NCI-H524 treated with DMSO at 0.1 percent for 48 hours (cell line): Measurements from ENCODE around the gene ARHGAP10.
"Not testable (repeated sequence)": the region's sequence is repeated elsewhere in the genome, so short reads cannot be mapped to it uniquely, and the experiment has no call there.

Experiments
- DNase-seq: peaks from one replicate; lab custom pipeline; 2025; lab: John Stamatoyannopoulos, UW

Gene ARHGAP10

DNA sequence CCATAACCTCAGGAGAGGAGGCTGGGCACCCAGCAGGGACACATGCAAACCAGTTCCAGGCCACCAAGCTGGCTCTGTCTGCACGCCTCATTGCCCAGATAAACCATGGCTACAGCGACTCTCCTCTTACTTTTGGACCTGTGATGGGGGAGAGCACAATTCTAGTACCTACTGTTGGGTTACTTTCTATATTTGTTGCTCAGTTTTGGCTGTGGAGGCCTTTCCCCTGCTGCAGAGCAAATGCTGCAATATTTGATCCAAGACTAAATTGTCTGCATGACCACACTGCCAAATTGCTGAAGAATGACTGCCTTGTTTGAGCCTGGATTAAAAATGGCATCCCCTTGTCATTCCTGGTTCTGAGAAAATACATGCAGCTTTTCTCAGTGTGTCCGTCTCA is 253.5 kb downstream of the ARHGAP10 start:
- no peak for DNase-seq

DNA sequence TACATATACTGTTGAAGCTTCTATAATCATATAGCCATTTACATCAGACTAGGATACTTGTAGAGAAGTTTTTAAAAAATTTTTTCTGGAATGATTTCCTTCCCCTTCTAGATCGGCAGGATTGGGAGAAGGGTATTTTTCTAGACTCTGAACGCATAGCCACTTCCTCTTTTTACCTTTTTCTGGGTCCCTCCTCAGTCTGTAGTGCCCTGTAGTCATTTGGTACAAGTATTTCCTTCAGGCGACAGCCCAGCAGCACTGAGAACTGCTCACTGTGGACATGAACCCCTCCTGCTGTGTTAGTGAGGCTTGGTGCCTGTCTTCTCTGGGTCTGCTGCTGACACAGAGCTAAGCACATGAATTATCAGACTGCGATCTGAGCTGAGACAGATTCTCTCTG is 255.4 kb downstream of the ARHGAP10 start:
- DNase-seq = no peak

DNA sequence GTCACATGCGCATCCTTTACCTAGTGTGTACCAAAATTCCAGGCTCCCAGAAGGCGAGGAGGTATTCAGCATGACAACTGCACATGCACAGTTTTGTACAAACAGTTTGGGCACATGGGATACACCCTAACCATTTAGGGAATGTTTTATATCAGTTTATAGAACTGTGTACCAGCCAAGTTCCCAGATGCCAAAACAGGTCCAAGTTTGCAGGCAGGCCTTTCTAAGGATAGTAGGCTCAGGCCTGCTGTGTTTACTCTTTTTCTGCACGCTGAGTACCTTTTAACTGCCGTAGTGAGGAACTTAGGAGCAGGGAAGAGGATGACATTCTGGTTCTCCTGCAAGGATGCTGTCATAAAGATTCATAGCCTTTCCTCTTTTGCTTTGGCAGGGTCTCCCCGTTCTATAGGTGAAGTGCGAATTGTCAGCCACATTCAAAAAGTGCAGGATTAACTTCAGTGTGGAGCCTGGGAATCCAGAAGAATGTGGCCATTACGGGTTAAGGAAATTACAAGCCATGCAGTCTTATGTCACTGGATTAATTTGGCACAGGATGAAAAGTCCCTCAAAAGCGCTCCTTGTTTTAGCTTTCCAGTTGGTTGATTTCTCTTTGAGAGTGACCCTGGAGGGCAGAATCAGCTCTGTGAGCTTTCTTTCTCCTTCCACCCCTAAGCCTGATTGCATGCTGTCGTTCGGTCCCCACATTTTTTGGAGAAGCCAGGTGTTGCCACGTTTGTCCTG is 259.8 kb downstream of the ARHGAP10 start:
- no peak for DNase-seq

DNA sequence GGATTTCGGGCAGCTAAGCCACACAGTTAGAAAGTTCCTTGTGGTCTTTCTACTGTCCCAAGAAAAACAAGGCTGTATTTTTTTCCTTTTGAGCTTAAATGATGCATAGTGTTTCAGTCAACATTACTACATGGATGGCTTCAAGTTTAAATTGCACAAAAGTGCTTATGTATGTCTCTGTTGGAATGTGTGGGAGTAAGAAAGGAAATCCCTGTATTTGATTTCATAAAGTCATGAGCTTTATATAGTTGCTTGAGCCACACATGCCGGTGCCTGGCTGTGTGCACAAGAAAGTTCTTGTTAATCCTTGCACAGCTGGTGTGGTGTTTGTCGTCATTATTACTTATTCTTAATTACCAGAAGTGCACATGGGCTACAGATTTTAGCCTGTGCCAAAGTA is 262.2 kb downstream of the ARHGAP10 start:
- DNase-seq = peak; percentile 62

DNA sequence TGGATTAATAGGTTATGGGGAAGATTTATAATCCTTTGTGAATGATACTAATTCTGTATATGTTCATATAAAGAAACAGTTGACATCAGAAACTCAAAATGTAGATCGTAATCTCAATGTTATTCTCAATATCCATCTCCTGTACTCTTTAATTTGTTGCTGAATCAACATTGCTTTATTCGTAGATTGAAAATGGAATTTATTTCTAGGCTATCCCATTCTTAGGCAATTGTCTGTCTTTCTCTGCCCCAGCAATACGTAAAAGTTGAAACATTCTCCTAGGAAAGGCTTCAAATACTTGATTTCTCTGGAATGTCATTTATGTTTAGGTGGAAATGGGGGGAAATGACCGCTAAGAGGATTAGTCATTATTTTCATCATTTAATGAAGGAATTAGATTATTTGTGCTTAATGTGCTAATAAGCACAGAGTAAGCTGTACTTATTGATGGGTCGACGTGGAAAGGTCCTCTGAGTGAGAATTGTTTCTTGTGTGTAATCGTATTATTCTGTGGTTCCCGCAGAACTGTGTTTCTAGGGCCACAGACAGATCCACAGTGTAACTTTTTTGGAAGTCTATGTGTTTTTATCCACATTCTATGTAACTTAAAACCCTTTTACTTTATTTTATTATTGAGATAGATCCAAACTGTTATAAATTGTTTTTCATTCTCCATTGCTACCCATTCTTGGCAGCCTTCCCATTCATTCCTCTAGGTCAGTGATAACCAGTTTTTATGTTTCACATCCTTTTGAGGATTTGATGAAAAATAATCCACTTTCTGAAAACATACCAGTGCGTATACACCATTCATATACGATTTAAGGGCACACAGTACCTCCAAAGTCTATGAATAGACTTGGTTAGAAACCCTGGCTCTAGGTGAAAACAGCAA is 262.9 kb downstream of the ARHGAP10 start:
- DNase-seq = no peak

DNA sequence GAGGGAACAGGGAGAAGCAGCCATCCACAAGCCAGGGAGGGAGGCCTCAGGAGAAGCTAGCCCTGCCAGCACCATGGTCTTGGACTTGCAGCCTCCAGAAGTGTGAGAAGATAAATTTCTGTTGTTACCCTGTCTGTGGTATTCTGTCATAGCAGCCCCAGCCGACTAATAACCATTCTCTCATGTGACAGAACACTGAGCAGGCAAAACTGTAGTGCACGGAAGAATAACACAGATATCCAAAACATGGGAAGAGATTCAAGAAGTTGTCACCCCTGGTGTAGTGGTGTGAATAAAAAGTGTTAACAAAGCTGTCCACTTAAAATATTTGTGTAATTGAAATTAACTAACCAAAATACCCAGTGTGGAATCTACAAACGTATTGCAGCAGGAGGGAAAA is 265.0 kb downstream of the ARHGAP10 start:
- DNase-seq = no peak

DNA sequence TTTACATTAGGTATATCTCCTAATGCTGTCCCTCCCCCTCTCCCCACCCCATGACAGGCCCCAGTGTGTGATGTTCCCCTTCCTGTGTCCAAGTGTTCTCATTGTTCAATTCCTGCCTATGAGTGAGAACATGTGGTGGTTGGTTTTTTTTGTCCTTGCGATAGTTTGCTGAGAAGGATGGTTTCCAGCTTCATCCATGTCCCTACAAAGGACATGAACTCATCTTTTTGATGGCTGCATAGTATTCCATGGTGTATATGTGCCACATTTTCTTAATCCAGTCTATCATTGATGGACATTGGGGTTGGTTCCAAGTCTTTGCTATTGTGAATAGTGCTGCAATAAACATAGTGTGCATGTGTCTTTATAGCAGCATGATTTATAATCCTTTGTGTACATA is 268.1 kb downstream of the ARHGAP10 start:
- DNase-seq = not testable (repeated sequence)

DNA sequence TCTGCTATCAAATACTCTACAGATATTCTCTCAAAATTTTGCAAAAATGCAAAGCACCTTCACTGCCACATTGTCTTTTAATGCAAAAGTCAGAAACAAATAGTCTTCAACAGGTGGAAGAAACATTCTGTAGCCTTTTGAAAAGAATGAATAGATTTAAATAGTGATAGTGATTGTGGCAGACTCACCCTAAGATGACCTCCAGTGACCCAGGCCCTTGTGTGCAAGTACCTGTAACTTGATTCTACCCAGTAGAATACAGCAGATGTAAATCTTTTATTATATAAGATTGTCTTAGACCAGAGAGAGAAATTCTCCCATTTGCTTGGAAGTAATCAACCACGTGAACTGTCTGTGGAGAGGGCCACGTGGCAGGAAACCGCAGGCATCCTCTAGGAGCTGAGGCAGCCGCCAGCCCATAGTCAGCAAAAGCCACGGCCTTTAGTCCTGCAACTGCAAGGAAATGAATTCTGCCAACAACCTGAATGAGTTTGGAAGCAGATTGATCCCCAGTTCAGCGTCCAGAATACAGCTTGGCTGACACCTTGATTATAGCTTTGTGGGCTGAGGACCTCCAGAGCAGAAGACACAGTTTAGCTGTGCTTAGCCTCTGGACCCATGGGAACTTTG is 272.5 kb downstream of the ARHGAP10 start:
- DNase-seq = no peak

DNA sequence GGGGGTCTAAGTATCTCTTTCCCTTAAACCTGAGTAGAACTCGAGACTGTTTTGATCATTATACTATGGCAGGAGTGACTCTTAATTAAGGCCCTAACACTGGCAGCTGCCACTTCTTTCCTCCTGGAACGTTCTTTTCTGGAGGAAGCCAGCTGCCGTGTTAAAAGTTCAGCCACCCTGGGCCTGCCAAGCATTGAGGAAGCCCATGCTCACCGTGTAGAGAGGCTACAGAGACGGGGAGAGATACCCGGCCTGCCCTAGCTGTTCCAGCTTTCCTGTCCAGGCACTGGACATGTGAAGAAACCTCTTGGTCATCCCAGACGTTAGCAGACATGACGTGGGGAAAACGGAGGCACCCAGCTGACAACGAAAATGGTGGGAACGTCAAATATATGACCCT is 274.1 kb downstream of the ARHGAP10 start:
- peak; percentile 13 for DNase-seq

DNA sequence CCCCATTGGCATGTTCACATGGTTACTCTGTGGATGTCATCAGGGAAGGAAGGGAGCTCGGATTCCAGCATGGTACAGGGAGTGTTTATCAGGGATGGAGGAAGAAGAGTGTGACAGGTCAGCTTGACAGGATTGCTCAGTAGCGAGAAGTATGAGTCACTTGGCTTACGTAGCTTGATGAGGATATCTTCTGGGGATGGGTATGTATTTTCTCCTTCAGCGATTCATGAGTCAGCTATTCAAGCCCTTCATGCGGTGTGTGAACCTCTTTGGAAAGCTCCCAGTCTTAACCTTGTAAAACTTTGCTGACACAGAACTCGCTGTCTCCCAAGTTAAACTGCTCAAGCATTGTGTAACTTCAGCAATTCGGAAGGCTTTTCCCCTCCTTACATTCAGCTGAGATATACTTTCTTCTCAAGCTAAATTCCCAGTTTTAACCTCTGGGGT is 275.4 kb downstream of the ARHGAP10 start:
- DNase-seq = no peak

DNA sequence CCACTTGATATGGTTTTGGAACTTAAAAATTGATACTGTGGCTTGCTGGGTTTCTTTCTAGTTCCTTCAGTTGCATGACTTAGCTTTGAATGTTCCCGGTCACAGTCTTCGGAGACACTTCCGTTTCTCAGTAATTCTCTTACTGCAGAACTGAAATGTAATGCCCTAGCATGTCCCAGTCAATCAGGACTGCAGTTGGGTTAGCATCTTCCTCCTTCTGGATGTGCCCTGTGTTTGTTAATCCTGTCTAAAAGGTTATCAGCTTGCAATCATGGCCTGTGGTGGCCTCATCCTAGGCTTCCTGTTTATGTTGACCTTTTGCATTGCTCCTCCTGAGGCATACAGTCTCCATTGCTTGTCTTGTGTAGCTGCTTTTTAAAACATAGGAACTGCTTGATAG is 275.9 kb downstream of the ARHGAP10 start:
- no peak for DNase-seq

DNA sequence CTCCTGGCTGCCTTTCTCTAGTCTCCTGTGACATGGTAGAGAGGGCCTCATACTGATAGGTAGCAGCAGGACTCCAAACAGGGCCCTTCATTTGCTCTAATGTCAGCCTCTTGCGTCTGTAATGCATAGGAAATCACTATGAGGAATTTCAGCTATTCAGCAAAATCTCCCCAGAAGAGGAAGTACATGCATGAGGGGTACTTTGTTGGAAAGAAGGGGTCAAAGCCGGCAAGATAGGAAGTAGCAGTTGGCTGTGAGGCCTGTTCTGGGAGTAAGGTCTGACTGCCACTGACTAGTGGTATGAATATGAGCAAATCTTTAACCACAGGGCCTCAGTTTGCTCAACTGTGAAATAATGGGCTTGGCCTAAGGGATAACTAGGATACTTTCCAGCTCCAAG is 283.2 kb downstream of the ARHGAP10 start:
- DNase-seq = no peak

DNA sequence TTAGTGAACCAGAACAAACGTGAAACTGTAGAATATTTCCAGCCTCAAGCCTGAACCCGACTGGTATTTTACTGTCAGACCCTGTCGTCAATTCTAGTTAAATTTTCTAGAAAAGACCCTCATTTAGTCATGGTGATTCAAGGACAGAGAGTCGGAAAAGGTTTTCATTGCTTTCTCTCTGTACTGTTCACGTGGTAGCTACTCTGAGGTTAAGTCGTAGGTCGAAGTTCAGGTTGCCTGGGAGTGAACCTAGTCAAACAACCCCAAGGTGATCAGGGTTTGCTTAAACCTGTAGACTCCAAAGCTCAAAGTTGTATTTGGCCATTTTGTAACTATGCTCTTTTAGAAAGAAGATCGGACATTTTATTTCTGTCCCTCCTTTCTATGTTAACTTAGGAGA is 283.6 kb downstream of the ARHGAP10 start:
- DNase-seq = no peak

DNA sequence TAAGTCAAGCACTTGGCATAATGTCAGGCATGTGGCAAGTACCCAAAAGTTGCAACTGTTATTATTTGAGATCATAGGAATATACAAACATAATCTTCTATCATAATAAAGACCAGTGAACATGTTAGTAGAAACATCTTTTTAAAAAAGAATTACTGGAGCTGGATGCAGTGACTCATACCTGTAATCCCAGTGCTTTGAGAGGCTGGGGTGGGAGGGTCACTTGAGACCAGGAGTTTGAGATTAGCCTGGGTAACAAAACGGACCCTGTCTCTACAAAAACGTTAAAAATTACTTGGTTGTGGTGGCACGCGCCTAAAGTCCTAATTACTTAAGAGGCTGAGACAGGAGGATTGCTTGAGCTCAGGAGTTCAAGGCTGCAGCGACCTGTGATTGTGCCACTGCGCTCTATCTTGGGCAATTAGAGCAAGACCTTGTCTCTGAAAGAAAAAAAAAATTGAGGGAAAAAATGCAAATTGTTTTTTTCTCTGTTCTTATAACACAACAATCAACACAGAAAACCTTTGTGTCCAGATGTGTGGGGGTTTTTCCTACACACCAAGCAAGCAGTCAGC is 284.3 kb downstream of the ARHGAP10 start:
- no peak for DNase-seq

DNA sequence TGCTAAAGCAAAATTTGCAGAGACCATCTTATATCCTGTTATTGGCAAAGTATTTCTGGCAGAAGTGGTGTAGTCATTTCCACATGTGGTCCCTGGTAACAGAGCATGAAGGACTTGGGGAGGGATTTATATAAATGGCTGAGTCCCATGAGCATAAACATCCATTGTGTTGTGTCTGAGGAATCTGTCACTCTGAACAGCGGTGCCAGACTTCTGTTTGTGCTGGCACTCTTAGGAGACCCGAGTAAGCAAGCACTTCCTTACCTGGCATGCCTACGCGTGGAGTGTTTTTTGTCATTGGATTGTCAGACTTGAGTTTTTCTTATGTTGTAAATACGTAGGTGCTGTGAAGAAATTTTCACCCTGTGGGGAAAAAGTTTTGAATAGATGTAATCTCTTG is 285.9 kb downstream of the ARHGAP10 start:
- no peak for DNase-seq

DNA sequence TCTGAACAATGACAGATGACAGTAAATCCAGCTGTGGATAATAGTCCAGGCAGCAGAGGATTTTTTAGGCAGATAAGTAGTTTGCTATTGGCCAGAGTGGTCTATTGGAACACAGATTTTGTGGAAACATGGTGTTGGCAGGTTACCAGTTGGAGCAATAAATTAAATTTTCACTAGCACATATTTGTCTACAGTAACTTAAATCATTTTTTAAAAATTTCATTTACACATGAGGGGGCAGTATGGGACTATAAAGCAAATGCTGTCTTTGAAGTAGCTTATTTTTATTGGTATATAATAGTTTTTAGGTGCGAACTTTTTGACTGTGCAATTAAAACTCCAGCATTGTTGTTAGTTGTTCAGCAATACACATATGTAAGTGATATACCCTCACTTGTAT is 289.8 kb downstream of the ARHGAP10 start:
- no peak for DNase-seq

DNA sequence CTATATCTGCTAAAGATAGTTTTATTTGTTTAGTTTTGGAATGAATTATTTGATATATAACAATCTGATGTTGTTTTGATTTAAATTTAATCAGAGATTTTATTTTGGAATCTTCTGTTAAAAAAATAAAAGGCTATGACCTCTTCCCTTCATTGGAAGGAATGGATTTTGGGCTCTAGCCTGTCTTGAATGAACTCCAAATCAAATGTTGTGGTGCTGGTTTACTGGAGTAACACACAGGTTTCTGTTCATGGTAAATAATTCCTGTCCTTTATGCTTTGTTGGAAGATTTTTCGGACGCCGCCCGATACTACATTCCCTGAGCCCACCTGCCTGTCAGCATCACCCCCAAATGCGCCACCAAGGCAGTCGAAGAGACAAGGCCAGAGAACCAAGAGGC is 291.1 kb downstream of the ARHGAP10 start:
- DNase-seq = no peak

DNA sequence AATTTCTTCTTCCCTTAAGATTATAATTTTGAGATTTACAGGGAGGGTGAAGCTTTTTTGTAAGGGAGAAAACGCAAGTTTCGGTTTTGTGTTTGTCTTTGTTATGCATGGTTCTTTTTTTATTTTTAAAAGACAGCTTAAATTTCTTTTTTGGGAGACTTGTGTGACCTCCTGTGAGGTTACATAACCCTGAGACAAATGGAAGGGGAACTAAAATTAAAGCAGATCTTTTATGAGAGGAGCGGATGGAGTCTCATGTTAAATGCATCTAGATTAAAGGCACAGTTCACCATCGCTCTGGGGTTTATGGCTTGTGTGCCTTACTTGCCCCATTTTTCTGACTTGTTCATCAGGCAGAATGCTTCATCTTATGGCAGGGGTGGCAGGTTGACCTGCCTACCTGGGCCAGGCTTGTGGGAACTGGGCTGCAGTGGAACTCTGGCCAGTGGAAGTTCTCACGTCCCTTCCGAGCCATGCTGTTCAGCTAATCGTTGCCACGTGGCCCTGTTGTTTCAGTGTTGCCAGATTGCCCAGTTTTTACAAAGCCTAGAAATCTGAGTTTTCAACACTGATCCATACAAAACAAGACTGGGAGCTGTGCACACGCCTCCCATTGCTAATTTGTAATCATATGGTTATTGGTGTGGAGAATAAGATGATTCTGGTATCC is 291.8 kb downstream of the ARHGAP10 start:
- no peak for DNase-seq

DNA sequence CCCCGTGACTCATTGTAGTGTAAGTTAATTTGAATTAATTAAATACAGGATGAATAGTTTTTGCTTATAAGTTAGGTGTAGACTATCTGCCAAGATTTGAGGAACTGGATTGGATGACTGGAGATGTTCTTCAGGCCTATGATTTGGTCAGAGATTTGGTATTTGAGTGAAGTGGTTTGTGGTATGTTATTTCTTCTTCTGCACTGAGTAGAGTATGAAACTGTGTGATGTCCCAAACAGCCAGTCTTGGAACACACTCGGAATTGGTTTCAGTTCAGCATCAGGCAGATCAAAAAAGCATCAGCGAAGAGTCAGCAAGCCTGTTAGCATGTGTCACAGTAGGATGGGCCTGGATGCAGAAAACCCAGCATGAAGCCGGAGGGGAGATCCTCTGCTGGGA is 294.1 kb downstream of the ARHGAP10 start:
- DNase-seq = no peak

DNA sequence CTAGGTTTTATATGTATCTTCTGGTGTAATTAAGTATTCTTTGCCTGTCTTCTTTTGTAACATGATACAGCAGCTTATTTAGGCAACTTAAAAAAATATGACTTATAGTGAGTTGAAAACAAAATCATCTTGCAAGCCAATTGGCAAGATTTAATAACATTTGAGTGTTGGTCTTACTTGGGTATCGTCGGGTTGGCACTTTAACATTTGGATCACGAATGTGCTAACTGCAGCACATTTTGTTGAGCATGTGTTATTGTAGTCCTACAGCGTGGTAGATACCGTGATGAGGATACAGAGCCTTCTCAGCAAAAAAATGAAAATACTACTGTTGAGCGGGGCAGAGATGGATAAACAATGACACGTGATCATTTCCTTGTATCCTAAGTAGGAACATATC is 295.3 kb downstream of the ARHGAP10 start:
- no peak for DNase-seq

DNA sequence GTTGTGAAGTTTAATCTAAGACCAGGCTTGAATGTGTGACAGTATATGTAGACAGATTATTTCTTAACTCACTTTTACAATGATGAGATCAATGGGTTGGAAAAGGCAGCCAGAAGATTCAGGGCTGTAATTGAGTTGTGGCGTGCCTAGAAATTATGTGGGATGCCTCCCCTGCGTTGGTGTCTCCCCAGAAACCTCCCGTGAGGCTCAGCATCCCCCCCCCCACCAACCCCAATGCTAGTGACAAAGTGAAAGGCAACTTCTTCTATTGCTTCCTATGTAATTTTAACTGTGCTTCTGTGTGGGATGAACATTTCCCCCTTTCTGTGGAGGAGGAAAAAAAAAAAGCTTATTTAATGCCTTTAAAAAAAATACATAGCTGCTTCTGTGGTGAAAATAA is 297.9 kb downstream of the ARHGAP10 start:
- DNase-seq = no peak
